Jurkat, Clone E6-1 (cell line): ENCODE results near the gene HOXB3.

Experiments used
- DNase-seq: peaks from one replicate; pipeline ENCODE4 v3.0.0-alpha.2; 2011; ENCODE audit warnings: low read depth, low spot score
- H3K4me3 ChIP-seq: 2 replicates; pipeline ENCODE4 v1.5.1; 2011; ENCODE audit warnings: mild to moderate bottlenecking, low read length, control low read depth, moderate library complexity

Gene HOXB3

DNA sequence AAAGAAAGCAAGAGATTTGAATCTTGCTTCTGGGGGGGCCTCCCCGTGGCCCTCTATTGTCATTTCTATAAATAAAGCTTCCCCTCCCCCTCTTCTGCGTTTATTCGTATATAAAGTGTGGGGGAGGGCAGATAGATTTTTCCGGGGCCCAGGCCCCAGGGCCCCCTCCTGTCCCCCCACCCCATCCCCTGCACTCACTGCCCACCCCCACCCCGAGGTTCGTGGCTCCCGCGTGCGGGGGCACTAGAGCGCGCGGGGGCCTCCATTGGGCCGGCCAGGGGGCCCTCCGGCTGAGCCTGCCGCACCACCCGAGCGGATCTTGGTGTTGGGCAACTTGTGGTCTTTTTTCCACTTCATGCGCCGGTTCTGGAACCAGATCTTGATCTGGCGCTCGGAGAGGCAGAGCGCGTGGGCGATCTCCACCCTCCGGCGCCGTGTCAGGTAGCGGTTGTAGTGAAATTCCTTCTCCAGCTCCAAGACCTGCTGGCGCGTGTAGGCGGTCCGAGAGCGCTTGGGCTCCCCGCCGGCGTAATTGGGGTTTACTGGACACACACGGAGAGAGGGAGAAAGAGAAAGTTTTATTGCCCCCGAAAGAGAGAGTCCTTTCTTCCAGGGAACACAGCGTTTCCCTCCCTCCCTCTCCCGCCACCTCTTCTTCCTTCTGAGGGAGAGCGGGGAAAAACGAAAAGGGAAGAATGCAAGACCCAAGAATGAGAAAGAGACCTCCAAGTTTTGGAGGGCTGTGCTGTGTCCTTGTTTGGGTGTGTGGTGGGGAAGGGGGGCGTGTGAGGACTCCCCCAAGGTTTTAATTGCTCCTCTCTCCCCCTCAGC is 13.3 kb downstream of the HOXB3 start:
- peak overlapping the region; percentile 86 for H3K4me3 ChIP-seq

DNA sequence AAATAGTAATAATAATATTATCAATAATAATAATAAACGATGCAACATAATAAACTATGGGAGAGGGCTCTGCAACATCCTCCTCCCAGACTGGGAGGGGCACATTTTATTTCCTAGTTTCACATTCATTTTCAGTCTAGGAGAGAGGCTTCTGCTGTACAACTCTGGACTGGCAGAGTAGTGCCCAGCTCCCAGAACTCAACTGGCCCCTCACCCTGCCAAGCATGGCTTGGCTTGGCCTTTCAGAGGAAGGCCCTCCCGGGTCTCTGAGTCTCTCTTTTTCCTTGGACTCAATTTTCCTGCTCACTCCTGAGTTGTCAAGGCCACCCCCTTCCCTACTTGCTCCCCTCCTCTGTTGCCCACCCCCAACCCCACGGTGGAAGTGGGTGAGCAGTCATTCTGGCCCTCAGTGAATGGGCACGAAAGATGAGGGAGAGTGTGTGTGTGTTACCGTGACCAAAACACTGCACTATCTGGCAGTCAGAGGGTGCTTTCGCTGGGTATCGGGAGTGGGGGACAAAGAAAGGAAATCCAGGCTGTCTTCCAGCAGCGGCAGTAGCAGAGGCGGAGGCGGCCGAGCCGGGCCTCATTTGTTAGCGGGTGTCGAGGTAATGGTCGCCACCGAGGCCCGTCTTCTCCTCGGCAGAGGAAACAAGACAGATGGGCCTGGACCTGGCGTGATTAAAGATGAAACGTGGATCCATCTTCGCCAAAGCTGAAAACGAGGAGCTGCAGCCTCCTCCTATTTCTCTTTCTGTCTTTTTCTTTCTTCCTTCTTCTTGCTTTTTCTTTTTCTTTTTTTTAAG is 14.2 kb downstream of the HOXB3 start:
- no peak overlapping the region for H3K4me3 ChIP-seq
- no peak for DNase-seq

More for the DNA sequence above, 13.3 kb downstream of the HOXB3 start:
- DNase-seq = no peak

DNA sequence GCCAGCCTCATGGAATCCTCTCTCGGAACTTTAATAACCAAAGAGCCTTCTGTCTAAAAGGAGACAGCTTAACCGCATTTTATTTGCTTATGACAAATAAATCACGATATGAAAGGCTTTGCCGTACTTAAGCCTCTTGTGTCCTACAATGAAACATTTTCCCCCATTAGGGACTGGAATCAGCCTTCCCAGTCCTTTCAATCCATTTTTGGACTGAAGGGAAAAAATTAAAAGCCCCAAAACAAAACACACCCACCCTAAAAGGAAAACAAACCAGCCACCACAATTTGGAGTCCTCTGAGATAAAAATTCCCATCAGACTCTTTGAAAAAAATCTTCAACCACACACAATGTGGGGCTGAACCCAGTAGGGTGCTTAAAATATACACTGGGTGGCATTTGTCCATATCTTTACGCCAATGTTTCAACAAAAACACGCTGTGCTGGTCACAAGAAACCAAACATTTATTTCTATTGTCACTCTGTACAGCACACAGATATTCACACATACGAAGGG is 14.9 kb downstream of the HOXB3 start:
- no peak for DNase-seq
- no peak overlapping the region for H3K4me3 ChIP-seq

DNA sequence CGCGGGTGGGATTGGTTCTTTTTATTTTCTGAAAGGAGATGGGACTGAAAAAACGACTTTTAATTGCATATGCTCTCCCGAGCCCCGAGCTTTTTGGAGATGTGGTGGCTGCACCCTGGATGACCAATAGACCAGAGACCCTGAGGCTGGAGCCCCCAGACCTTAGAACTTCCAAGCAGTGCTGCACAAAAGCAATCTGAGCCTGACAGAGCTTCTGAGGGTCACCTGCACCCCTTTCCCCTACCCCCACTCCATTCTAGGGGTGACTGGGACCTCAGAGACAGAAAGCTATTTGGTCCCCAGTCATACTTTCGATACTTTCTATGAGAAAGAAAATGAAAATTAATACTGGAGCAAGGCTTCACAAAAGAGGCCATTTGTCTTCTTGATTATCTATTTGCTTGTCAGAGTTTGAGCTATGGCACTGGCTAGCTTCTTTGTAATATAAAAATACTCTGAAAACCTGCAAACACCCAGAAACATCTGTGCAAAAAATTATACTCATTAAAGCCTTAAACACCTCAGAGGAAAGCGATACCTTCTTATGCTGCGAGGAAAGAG is 15.5 kb downstream of the HOXB3 start:
- no peak overlapping the region for H3K4me3 ChIP-seq
- DNase-seq = no peak

DNA sequence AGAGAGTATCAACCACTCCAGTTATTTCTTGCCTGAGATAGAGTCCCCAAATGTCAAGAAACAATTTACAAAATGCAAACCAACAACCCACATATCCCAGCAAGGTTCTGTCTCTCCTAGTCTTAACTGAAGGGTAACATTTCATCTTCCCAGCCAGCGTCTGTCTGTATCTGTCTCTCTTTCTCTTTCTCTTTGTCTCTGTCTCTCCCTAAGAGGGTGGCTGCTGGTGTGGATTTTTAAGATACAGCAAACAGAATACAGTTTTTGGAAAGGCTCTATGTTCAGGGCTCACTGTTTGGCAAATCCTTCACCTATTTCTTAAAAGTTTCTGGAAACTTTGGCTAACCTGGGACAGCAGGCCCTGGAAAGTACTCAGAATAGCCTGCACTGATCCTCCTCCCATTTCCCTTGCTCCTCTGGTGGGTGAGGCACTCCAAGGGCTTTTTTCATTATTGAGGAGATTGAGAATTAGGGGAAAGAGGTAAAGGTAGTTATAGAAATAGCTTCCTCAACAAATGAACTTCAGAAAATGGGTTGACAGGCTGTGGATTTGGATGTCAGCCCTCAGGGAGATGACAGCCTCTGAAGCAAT is 18.1 kb downstream of the HOXB3 start:
- DNase-seq = no peak
- no peak overlapping the region for H3K4me3 ChIP-seq

DNA sequence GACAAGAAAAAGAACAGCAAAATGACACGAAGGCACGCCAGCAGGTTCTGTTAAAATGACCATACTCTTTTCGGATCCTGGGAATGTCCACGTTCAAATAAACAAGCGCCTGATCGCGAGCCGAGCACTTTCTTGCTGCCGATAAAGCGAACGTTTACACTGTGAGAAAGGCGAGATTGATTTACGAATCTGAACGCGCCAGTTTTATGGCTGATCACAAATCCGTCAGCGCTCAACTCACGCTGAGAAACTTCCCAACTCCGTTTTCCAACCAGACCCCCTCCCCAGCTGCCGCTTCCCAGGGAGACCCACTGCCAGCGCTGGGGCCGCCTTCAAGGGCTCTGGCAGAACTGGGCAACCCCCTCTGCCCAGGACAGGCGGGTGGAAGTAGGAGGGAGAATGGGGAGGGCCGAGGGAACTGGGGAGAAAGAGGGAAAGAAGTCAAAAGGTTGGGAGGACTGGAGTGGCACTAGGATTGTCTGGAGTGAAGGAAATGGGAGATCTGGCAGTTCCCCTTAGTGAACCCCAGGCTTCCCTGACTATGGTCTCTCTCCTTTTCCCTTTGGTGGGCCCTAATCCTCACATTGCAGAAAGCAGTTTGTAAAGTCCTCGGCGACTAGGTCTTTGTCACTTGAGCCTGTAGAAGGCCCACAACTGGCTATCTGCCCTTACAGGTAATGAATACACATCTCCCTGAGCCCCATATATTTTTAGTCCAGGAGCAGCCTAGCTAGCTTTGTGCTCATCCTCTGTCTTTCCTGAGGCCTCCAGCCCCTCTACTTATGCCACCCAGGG is 18.8 kb downstream of the HOXB3 start:
- H3K4me3 ChIP-seq = no peak overlapping the region

DNA sequence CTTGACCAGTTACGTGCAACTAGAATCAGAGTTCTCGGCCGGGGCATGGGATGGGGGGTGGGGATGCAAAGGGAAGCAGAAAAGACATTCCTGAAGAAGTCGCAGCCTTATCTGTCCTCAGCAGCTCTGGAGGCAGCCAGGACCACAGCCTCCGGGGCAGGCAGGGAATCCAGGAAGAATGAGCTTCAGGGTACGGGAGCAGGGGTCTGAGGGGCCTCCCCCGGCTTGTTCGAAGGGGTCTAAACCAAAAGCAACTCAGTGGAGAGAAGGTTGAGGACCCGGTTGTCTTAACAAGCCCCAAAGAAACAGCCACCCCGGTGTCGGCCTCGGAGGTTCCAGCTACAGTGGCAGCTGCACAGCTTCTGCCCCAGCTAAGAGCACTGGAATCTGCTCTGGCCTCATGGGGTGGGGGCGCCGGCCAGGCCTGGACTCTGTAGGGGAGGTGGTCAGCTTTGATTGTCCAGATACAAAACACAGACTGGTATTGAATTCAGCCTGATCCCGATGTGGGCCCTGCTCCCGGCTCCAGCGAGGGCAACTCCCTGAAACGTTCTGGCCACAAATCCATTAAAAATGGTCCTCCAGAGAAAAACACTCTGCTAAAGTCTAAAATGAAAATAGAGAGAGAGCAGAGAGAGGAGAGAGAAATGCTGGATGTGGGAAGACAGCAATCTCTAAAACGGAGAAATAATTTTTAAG is 19.6 kb downstream of the HOXB3 start:
- no peak for DNase-seq
- H3K4me3 ChIP-seq = no peak overlapping the region

More for the DNA sequence above, 18.8 kb downstream of the HOXB3 start:
- DNase-seq = no peak

DNA sequence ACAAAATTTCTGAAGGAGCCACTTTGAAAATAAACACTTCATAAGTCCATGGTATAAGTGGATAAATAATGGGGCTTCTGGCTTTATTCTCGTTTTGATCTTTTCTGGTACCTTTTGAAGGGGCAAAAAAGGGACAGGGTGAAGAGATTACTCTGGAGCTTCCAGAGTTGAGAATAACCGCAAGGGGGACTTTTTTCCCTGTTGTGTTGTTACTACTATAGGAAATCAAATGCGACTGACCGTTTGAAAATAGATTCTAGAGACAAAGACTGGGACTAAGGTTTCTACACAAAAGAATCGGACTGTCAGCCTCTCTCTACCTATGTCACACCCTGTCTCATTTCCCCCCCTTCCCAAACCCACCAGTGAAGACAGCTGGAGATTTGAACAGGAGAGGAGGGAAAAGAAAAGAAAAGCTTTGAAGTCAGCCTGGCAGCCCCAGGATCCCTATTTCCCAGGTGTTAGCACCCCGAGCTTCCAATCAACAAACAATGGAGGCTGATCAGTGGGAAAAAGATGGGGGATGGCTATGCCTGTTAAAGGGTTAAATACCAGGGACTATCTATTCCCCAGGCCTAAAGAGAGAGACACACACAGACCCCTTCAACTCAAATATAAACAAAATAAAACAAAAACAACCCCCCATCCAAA is 20.2 kb downstream of the HOXB3 start:
- no peak for DNase-seq
- H3K4me3 ChIP-seq = no peak overlapping the region

DNA sequence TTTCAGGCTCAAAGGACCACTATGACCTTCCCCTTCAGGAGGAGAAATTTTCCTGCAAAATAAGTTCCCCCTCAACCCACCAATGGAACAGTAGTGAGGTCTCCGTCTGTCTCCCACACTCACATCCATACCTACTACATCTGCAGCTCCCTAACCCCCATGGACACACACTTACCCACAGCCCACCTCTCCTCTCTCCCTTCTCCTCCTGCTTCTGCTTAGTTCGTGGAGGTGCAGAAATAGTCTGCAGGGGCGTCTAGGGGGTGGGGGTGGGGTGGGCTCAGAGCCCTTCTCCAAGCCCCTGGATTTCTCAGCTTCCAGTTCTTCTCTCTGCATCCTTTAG is 20.8 kb downstream of the HOXB3 start:
- DNase-seq = no peak
- no peak overlapping the region for H3K4me3 ChIP-seq

DNA sequence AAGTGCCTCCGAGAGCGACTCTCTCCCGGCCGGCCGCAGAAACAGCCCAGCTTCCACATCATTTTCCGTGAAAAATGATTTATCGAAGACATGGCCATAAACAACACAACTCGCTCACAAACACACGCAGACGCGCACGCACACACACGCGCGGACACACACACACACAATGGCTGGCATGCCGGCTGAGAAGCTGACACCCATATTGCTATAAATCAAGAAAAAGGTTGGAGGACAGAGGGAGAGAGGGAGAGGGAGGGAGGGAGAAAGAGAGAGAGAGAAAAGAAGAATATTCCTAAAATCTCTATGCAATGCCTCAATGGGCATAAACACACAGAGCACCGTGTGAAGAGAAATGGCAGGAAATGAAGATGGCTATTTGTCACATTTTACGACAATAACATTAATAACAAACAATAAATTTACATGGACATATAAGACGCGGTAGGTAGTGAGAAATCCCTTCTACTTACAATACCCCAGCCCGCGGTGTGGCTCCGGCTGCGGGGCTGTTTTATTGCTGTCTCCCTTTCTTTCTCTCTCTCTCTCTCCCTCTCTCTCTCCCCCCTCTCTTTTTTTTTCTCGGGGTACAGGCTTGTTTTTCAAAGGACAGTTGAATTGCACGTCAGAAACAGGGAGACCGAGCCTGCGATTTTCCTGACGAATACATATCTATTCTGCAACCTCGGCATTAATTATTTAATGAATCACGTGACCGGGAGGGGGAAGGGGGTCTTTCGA is 21.4 kb downstream of the HOXB3 start:
- H3K4me3 ChIP-seq = no peak overlapping the region

DNA sequence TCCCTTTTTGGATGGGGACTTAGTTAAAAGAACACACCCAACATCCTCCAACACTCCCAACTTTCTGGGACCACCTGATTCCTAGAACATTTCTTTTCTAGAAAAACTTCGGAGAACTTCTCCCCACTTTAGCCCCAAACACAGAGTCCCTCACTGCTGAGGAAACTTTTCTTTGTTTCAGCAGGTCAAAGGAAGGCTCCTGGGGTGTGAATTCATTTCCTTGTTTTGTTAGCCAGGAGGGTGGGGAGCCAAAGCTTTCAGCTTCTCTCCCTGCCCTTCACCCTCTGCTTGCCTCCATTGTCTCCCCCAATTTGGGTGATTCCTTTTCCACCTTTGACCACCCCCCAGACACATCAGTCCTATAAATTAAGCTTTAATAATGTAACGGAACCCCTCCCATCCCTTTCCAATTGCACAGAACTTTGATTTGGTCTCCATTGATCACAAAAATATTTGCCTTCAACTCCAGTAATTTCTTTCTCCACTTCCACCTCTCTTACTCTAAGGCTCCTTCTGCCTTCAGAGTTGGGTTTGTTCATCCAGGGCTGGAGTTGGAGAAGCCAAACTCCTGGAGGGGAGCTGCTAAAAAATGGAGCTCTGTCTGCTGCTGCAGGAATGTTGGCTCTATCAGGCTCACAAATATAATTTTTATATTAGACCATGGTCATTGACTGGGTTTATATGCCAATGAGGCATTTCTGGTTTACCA is 22.2 kb downstream of the HOXB3 start:
- H3K4me3 ChIP-seq = no peak overlapping the region
- DNase-seq = no peak

More for the DNA sequence above, 21.4 kb downstream of the HOXB3 start:
- DNase-seq = no peak

DNA sequence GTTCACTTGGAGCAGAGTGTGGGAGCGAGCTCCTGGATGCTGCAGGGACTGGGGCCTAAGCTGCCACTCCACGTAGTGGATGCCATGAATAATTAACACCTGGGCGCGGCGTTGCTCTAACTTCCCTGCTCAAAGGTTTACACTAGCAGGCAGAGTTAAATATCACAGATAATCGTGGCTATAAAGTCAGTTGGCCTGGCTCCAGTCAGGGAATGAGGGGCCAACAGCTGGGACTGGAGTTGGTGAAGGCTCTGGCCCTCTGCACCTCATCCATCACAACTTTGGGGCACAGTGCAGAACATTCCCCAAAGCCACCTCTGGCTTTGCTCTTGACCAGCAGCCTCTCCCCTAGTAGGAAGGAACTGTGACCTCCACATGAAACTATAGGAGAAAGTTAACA is 22.8 kb downstream of the HOXB3 start:
- no peak for DNase-seq
- no peak overlapping the region for H3K4me3 ChIP-seq

DNA sequence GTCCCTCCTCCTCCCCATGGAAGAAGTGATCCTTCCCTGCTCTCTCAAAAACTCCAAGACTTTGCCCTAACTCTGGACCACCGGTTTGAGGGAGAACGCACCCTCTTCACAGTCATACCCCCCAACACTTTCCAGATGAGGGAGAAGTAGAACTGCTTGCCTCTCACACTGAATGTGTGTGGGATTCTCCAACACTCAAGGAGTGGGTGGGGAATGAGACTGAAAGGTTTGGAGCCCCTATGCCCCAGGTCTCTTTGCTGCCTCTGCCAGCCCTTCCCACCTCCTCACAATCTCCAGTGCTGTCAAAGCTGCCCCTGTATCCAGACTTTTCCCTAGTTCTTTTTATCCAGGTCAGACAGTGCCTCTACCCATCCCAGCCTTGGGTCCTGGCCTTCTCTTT is 23.3 kb downstream of the HOXB3 start:
- H3K4me3 ChIP-seq = no peak overlapping the region

DNA sequence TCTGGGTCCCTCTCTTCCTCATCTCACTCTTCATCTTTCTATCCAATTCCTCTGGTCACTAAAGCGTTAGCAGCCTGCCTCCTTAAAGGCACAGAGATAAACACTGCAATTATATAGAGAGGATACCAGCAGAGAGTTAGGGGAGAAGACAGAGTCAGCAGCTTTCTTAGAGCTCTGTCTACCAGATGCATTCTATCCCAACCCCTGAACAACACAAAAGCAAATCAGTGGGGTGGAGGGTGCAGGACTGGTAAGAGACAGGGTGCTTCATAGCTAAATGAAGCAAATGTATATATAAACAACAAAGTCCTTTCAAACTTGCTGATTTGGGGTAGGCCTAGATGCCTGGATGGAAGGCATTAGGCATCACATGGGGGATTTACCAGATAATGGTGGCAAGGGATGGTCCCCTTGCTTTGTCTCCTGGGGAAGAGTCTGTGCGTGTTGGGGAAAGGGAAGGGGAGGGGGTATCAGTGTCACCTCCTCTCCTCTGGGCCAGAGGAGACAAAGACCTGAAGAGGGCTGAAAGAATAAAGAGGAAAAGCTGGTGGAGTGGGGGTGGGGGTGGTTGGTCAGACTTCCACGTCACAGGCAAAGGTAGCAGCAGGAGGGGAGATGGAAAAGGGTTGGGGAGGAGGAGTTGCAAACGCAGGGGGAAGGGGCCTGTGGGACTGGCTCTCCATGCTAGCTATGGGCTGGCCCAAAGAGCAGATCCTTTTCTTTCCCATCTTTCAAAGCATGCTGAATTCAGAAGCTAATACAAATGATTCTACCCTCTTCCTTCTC is 23.9 kb downstream of the HOXB3 start:
- H3K4me3 ChIP-seq = no peak overlapping the region

More for the DNA sequence above, 23.3 kb downstream of the HOXB3 start:
- DNase-seq = no peak

DNA sequence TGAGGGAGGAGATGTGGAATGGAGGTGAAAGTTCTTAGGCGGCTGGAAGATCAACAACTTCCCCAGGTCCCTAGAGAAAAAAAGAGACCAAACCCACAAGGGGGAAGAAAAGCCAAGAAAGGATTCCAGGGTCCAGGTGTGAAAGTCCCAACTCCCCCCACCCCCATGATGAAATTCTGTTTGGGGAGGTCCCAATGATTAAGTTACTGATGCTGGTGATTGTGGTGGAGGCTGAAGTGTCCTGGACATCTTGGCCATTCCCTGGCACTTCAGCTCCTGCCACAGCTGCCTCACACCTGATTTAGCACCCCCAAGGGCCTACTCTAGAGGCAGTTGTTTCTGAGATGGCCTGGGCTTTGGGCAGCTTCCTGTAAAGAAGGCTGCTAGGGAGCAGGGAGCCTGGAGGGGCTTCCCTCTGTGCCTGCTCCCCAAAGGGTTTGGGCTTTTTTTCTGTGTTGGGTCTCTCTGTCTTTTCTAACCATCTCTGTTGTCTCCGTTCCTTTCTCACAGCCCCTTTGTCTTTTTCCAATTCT is 25.0 kb downstream of the HOXB3 start:
- DNase-seq = no peak
- H3K4me3 ChIP-seq = peak overlapping the region; percentile 51

More for the DNA sequence above, 23.9 kb downstream of the HOXB3 start:
- DNase-seq = no peak
